Measurements from ENCODE around the gene SMARCD3.

- TF ChIP-seq CTCF (IDR thresholded peaks at IDR 0.05; ENCODE audit: low read depth, low read length) (no peak), POLR2A (IDR thresholded peaks at IDR 0.05; ENCODE audit: extremely low read depth, insufficient read length) (no peak), MYC (IDR thresholded peaks at IDR 0.05; ENCODE audit: low read depth, low read length) (no peak), MAX (IDR thresholded peaks at IDR 0.05; ENCODE audit: low read depth, low read length) (no peak)
Observed at GRCh38 chr7:151290355-151290760, 41.9 kb upstream of the SMARCD3 start.

Data from NB4 (cell line).